HepG2 (cell line): Measurements from ENCODE around the gene PIANP. TPM values are rescaled to one million over a fixed set of nuclear protein-coding genes. Genes with fewer than 3 reads are reported as not detected.

ENCODE experiments used
- FOSL2 ChIP-seq: sonication (generic); formaldehyde crosslinking; IDR thresholded peaks from 2 replicates; pipeline ENCODE4 v1.4.0; 2020; ENCODE audit warnings: missing genetic modification reagents
- HNRNPLL ChIP-seq: fragments of 200-400 bp; formaldehyde crosslinking; IDR thresholded peaks from 2 replicates; pipeline ENCODE4 v1.6.1; 2017; ENCODE audit warnings: mild to moderate bottlenecking, low read depth, low read length; ENCODE audit not compliant: poor library complexity, severe bottlenecking
- IRF9 ChIP-seq: sonication (generic); formaldehyde crosslinking; IDR thresholded peaks from 2 replicates; pipeline ENCODE4 v1.8.0; 2022; ENCODE audit warnings: missing genetic modification reagents, mild to moderate bottlenecking, borderline replicate concordance
- KLF9 ChIP-seq: IDR thresholded peaks from 2 replicates; pipeline ENCODE4 v1.6.1; 2016; ENCODE audit warnings: low read depth
- MTA1 ChIP-seq: sonication (generic); formaldehyde crosslinking; IDR thresholded peaks from 2 replicates; pipeline ENCODE4 v1.4.0; 2020; ENCODE audit warnings: missing genetic modification reagents, mild to moderate bottlenecking, borderline replicate concordance
- NFKB2 ChIP-seq: sonication (generic); formaldehyde crosslinking; IDR thresholded peaks from 2 replicates; pipeline ENCODE4 v1.4.0; 2020; ENCODE audit warnings: missing genetic modification reagents, borderline replicate concordance
- PRDM10 ChIP-seq: sonication (generic); formaldehyde crosslinking; IDR thresholded peaks from 2 replicates; pipeline ENCODE4 v1.4.0; 2020; ENCODE audit warnings: low read depth, missing genetic modification reagents
- RFX5 ChIP-seq: IDR thresholded peaks from 2 replicates; pipeline ENCODE4 v1.6.1; 2011; ENCODE audit warnings: low read depth, low read length, improper control_type of control experiment
- SIN3B ChIP-seq: fragments of 150-350 bp; IDR thresholded peaks from 2 replicates; pipeline ENCODE4 v1.6.1; 2014; ENCODE audit warnings: low read length
- SP1 ChIP-seq, 2 experiments: fragments of 450-650 bp in 1 of 2; sonication (generic) in 1 of 2; formaldehyde crosslinking in 1 of 2; IDR thresholded peaks; 2 replicates each; pipeline versions ENCODE4 v1.4.0 to v1.6.1; 2016 to 2020; ENCODE audit warnings: missing genetic modification reagents in 1 of 2
- TRIM22 ChIP-seq: fragments of 450-650 bp; IDR thresholded peaks from 2 replicates; pipeline ENCODE4 v1.6.1; 2017
- TSC22D2 ChIP-seq: sonication (generic); formaldehyde crosslinking; IDR thresholded peaks from 2 replicates; pipeline ENCODE4 v1.5.1; 2020; ENCODE audit warnings: missing genetic modification reagents, mild to moderate bottlenecking, borderline replicate concordance
- ZBTB25 ChIP-seq: IDR thresholded peaks from 2 replicates; pipeline ENCODE4 v1.6.1; 2018; ENCODE audit warnings: missing genetic modification reagents
- ZBTB7A ChIP-seq: sonication (generic); formaldehyde crosslinking; IDR thresholded peaks from 2 replicates; pipeline ENCODE4 v1.8.0; 2022; ENCODE audit warnings: mild to moderate bottlenecking, missing genetic modification reagents
- ZNF160 ChIP-seq: sonication (generic); formaldehyde crosslinking; IDR thresholded peaks from 2 replicates; pipeline ENCODE4 v1.8.0; 2022; ENCODE audit warnings: mild to moderate bottlenecking, inconsistent platforms, missing genetic modification reagents
- ZNF232 ChIP-seq: sonication (generic); formaldehyde crosslinking; IDR thresholded peaks from 2 replicates; pipeline ENCODE4 v1.4.0; 2020; ENCODE audit warnings: missing genetic modification reagents, borderline replicate concordance
- ZNF574 ChIP-seq: sonication (generic); formaldehyde crosslinking; IDR thresholded peaks from 2 replicates; pipeline ENCODE4 v1.4.0; 2020; ENCODE audit warnings: missing genetic modification reagents
- ZSCAN21 ChIP-seq: sonication (generic); formaldehyde crosslinking; IDR thresholded peaks from 2 replicates; pipeline ENCODE4 v1.8.0; 2022; ENCODE audit warnings: mild to moderate bottlenecking, missing genetic modification reagents, moderate library complexity, borderline replicate concordance
- ZSCAN25 ChIP-seq: sonication (generic); formaldehyde crosslinking; IDR thresholded peaks from 2 replicates; pipeline ENCODE4 v1.8.0; 2022; ENCODE audit warnings: mild to moderate bottlenecking, missing genetic modification reagents
- polyA plus RNA-seq, 8 experiments: library from polyadenylated mRNA; depleted of rRNA in 3 of 8; stranded (reverse) in 7 of 8; unstranded in 1 of 8; fragments of >200 nt; fragmentation: Illumina TruSeq in 4 of 8; extraction: Trizol in 4 of 8; gene quantifications; 2 replicates each; pipeline versions ENCODE4 v1.2.1 to v1.2.3, GENCODE V29; 2011 to 2016; ENCODE audit warnings: low read depth in 4 of 8, missing spikeins in 1 of 8, mixed read lengths in 1 of 8; ENCODE audit not compliant: insufficient read depth in 1 of 8
- total RNA-seq, 5 experiments: library from RNA; depleted of rRNA; stranded (reverse); fragments of >200 nt; fragmentation: Illumina TruSeq; extraction: Trizol; gene quantifications; 2 replicates each; pipeline ENCODE4 v1.2.3, GENCODE V29; 2016; ENCODE audit warnings: low read depth in 1 of 5

Gene PIANP
- total and polyA plus RNA-seq, 2 of the 13 experiments (the other 11 are each of a cell fraction or from before 2014, with no cell fraction given) = not detected

- TF ChIP-seq PRDM10 (CRISPR knock-in tag) (no peak), TSC22D2 (CRISPR knock-in tag) (no peak), SP1 (IDR thresholded peaks at IDR 0.05) (no peak), SP1 (CRISPR knock-in tag; IDR thresholded peaks at IDR 0.05) (0 out of 2 replicates have a peak, but pooled peaks have one; percentile 19), MTA1 (CRISPR knock-in tag) (no peak), ZBTB25 (CRISPR knock-in tag) (0 out of 2 replicates have a peak, but pooled peaks have one; percentile 62), ZNF160 (CRISPR knock-in tag) (no peak), NFKB2 (CRISPR knock-in tag) (no peak), SIN3B (no peak), TRIM22 (no peak), ZNF232 (CRISPR knock-in tag) (no peak), IRF9 (CRISPR knock-in tag) (no peak), ZNF574 (CRISPR knock-in tag) (0 out of 2 replicates have a peak, but pooled peaks have one; percentile 26), KLF9 (CRISPR knock-in tag) (no peak), HNRNPLL (no peak), FOSL2 (CRISPR knock-in tag) (peak; percentile 22; the same call in 1 of the 2 replicates), RFX5 (no peak), ZSCAN25 (no peak), ZBTB7A (no peak), ZSCAN21 (CRISPR knock-in tag) (no peak)
Observed at GRCh38 chr12:6735448-6736191, 35.0 kb upstream of the PIANP start (continued).
